Natural killer cell treated with Interleukin-12 subunit alpha and Interleukin-12 subunit beta and Interleukin-15 and Interleukin-18, amount 100 ng/mL, for 72 hours (primary cell): ENCODE measurements around the gene SEPTIN7. TPM values are rescaled to one million over a fixed set of nuclear protein-coding genes. Genes with fewer than 3 reads are reported as not detected.

Source experiments
- ATAC-seq, 2 donors: fragments of 150-1000 bp; cut with Tn5 transposase in 1 of 2; sonication (Bioruptor Pico), chemical (Tn5 transposase) in 1 of 2; 2 replicates each; pipeline ENCODE4 v1.10.0; 2021
- DNase-seq: peaks from one replicate; pipeline ENCODE4 v3.0.0; 2022; ENCODE audit warnings: low spot score
- H3K27ac Mint-ChIP-seq, 2 donors: 1 replicate in 1 of 2; 2 replicates in 1 of 2; pipeline ENCODE4 v1.8.0; 2022; ENCODE audit warnings: mixed read lengths in 2 of 2, mild to moderate bottlenecking in 1 of 2, moderate library complexity in 1 of 2
- H3K27me3 Mint-ChIP-seq, 2 donors: 1 replicate in 1 of 2; 2 replicates in 1 of 2; pipeline ENCODE4 v1.8.0; 2022; ENCODE audit warnings: mixed read lengths in 2 of 2
- H3K36me3 Mint-ChIP-seq: one replicate; pipeline ENCODE4 v1.8.0; 2022; ENCODE audit warnings: mixed read lengths
- H3K4me1 Mint-ChIP-seq, 2 donors: 1 replicate in 1 of 2; 2 replicates in 1 of 2; pipeline ENCODE4 v1.8.0; 2022; ENCODE audit warnings: low read depth in 2 of 2, mixed read lengths in 2 of 2, mild to moderate bottlenecking in 1 of 2
- H3K4me3 Mint-ChIP-seq: one replicate; pipeline ENCODE4 v1.8.0; 2022; ENCODE audit warnings: mixed read lengths
- H3K9me3 Mint-ChIP-seq: 2 replicates; pipeline ENCODE4 v1.8.0; 2022; ENCODE audit warnings: mixed read lengths
- total RNA-seq, 2 donors: library from RNA; stranded (reverse); gene quantifications; one replicate each; pipeline ENCODE4 v1.2.3, GENCODE V29; 2022

SEPTIN7 gene
- total RNA-seq, 2 donors from 2014 or later, result 151 to 255 TPM

- H3K27ac Mint-ChIP-seq, result peak overlapping the region; percentile 98 to 99
- H3K4me3 Mint-ChIP-seq, result peak overlapping the region; percentile 98
- peaks cover 46 to 54% of the 10 kb centered on the region in 2 donors for H3K4me1 Mint-ChIP-seq
- H3K9me3 Mint-ChIP-seq, result no peaks in the 10 kb centered on the region
- peaks cover 8% of the 10 kb centered on the region for H3K36me3 Mint-ChIP-seq
- ATAC-seq, result peak; percentile 69 to 76
- DNase-seq, result peak; percentile 90
- peaks cover 1 to 3% of the 10 kb centered on the region in 2 donors for H3K27me3 Mint-ChIP-seq
These were observed 690 bp downstream of the SEPTIN7 start for GRCh38 chr7:35801392-35802101.

- peak overlapping the region; percentile 98 for H3K4me3 Mint-ChIP-seq
- peak overlapping the region; percentile 98 to 99 for H3K27ac Mint-ChIP-seq
- DNase-seq, result no peak
- H3K27me3 Mint-ChIP-seq, result peaks cover 0 to 1% of the 10 kb centered on the region in 2 donors
- H3K4me1 Mint-ChIP-seq, result peaks cover 46 to 57% of the 10 kb centered on the region in 2 donors
- no peaks in the 10 kb centered on the region for H3K9me3 Mint-ChIP-seq
- H3K36me3 Mint-ChIP-seq, result peaks cover 8% of the 10 kb centered on the region
- no peak for ATAC-seq
These were observed 1.2 kb downstream of the SEPTIN7 start for GRCh38 chr7:35802102-35802466.

- Mint-ChIP-seq H3K27ac (peak overlapping the region; percentile 98 to 99), H3K27me3 (no peaks in the 10 kb centered on the region), H3K4me3 (peak overlapping the region; percentile 98), H3K9me3 (no peaks in the 10 kb centered on the region), H3K4me1 (peaks cover 45 to 57% of the 10 kb centered on the region in 2 donors), H3K36me3 (peaks cover 8% of the 10 kb centered on the region)
- ATAC-seq (no peak), DNase-seq (no peak)
These were observed 1.8 kb downstream of the SEPTIN7 start for GRCh38 chr7:35802649-35803048.

GRCh38 chr7:35804231-35804970 lies 3.5 kb downstream of the SEPTIN7 start:
- Mint-ChIP-seq H3K9me3 (no peaks in the 10 kb centered on the region), H3K27ac (peak overlapping the region; percentile 10 to 98), H3K4me1 (peaks cover 55 to 71% of the 10 kb centered on the region in 2 donors), H3K4me3 (peak overlapping the region; percentile 2), H3K27me3 (no peaks in the 10 kb centered on the region), H3K36me3 (peaks cover 10% of the 10 kb centered on the region)
- no peak for ATAC-seq
- no peak for DNase-seq

GRCh38 chr7:35805876-35806275 lies 5.0 kb downstream of the SEPTIN7 start:
- H3K4me1 Mint-ChIP-seq, result peaks cover 62 to 76% of the 10 kb centered on the region in 2 donors
- H3K36me3 Mint-ChIP-seq, result peaks cover 17% of the 10 kb centered on the region
- DNase-seq, result no peak
- no peaks in the 10 kb centered on the region for H3K27me3 Mint-ChIP-seq
- no peaks in the 10 kb centered on the region for H3K9me3 Mint-ChIP-seq
- peak overlapping the region; percentile 76 to 88 for H3K27ac Mint-ChIP-seq
- H3K4me3 Mint-ChIP-seq, result peak overlapping the region; percentile 64
- no peak for ATAC-seq

GRCh38 chr7:35816514-35816913 lies 15.7 kb downstream of the SEPTIN7 start:
- no peaks in the 10 kb centered on the region for H3K9me3 Mint-ChIP-seq
- peaks cover 68 to 80% of the 10 kb centered on the region in 2 donors for H3K4me1 Mint-ChIP-seq
- peak overlapping the region; percentile 43 for H3K4me3 Mint-ChIP-seq
- H3K27ac Mint-ChIP-seq, result peak overlapping the region; percentile 32 to 69
- ATAC-seq, result no peak
- peaks cover 13% of the 10 kb centered on the region for H3K36me3 Mint-ChIP-seq
- no peaks in the 10 kb centered on the region for H3K27me3 Mint-ChIP-seq
- no peak for DNase-seq

- H3K27ac Mint-ChIP-seq, result peak overlapping the region; percentile 10 to 69
- peaks cover 13% of the 10 kb centered on the region for H3K36me3 Mint-ChIP-seq
- DNase-seq (no peak), ATAC-seq (no peak)
- peak overlapping the region; percentile 43 for H3K4me3 Mint-ChIP-seq
- H3K4me1 Mint-ChIP-seq, result peaks cover 67 to 76% of the 10 kb centered on the region in 2 donors
- H3K9me3 Mint-ChIP-seq, result no peaks in the 10 kb centered on the region
- no peaks in the 10 kb centered on the region for H3K27me3 Mint-ChIP-seq
These were observed 16.3 kb downstream of the SEPTIN7 start for GRCh38 chr7:35817181-35817580.

- peak overlapping the region; percentile 21 to 69 for H3K27ac Mint-ChIP-seq
- no peak for DNase-seq
- H3K4me3 Mint-ChIP-seq, result peak overlapping the region; percentile 48
- peaks cover 13% of the 10 kb centered on the region for H3K36me3 Mint-ChIP-seq
- no peaks in the 10 kb centered on the region for H3K9me3 Mint-ChIP-seq
- peaks cover 67 to 73% of the 10 kb centered on the region in 2 donors for H3K4me1 Mint-ChIP-seq
- H3K27me3 Mint-ChIP-seq, result no peaks in the 10 kb centered on the region
- ATAC-seq, result no peak
These were observed 17.1 kb downstream of the SEPTIN7 start for GRCh38 chr7:35817930-35818329.

- no peak for DNase-seq
- H3K36me3 Mint-ChIP-seq, result peaks cover 13% of the 10 kb centered on the region
- H3K27ac Mint-ChIP-seq, result peak overlapping the region; percentile 21 to 69
- H3K27me3 Mint-ChIP-seq, result no peaks in the 10 kb centered on the region
- peaks cover 62 to 73% of the 10 kb centered on the region in 2 donors for H3K4me1 Mint-ChIP-seq
- H3K4me3 Mint-ChIP-seq, result peak overlapping the region; percentile 48
- ATAC-seq, result no peak
- H3K9me3 Mint-ChIP-seq, result no peaks in the 10 kb centered on the region
These were observed 17.7 kb downstream of the SEPTIN7 start for GRCh38 chr7:35818513-35818912.

GRCh38 chr7:35819310-35819709 lies 18.5 kb downstream of the SEPTIN7 start:
- Mint-ChIP-seq H3K4me3 (peak overlapping the region; percentile 48), H3K27me3 (no peaks in the 10 kb centered on the region), H3K36me3 (peaks cover 13% of the 10 kb centered on the region), H3K27ac (peak overlapping the region; percentile 21 to 69), H3K4me1 (peaks cover 58 to 67% of the 10 kb centered on the region in 2 donors), H3K9me3 (no peaks in the 10 kb centered on the region)
- ATAC-seq (no peak), DNase-seq (no peak)

- no peak for ATAC-seq
- no peaks in the 10 kb centered on the region for H3K9me3 Mint-ChIP-seq
These were observed 19.3 kb downstream of the SEPTIN7 start for GRCh38 chr7:35819954-35820703.

GRCh38 chr7:35820858-35821257 lies 20.0 kb downstream of the SEPTIN7 start:
- H3K36me3 Mint-ChIP-seq, result peaks cover 12% of the 10 kb centered on the region
- DNase-seq (no peak), ATAC-seq (no peak)
- no peak overlapping the region for H3K27ac Mint-ChIP-seq
- H3K4me1 Mint-ChIP-seq, result peaks cover 45 to 53% of the 10 kb centered on the region in 2 donors
- H3K4me3 Mint-ChIP-seq, result no peak overlapping the region
- no peaks in the 10 kb centered on the region for H3K9me3 Mint-ChIP-seq
- H3K27me3 Mint-ChIP-seq, result no peaks in the 10 kb centered on the region

More at GRCh38 chr7:35819954-35820703, 19.3 kb downstream of the SEPTIN7 start:
- no peaks in the 10 kb centered on the region for H3K27me3 Mint-ChIP-seq
- H3K36me3 Mint-ChIP-seq, result peaks cover 13% of the 10 kb centered on the region
- H3K27ac Mint-ChIP-seq, result peak overlapping the region; percentile 21 to 69
- peaks cover 53 to 61% of the 10 kb centered on the region in 2 donors for H3K4me1 Mint-ChIP-seq
- peak overlapping the region; percentile 48 for H3K4me3 Mint-ChIP-seq
- DNase-seq, result no peak

- Mint-ChIP-seq H3K4me1 (peaks cover 27 to 33% of the 10 kb centered on the region in 2 donors), H3K36me3 (peaks cover 6% of the 10 kb centered on the region), H3K27ac (no peak overlapping the region), H3K9me3 (no peaks in the 10 kb centered on the region), H3K27me3 (no peaks in the 10 kb centered on the region), H3K4me3 (no peak overlapping the region)
- no peak for ATAC-seq
- DNase-seq, result no peak
These were observed 22.6 kb downstream of the SEPTIN7 start for GRCh38 chr7:35823440-35823839.
